ENCODE data around the gene ATP5PO.

GRCh38 chr21:33878824-33879223, 36.8 kb downstream of the ATP5PO start:
- no peak for TF ChIP-seq CTCF (optimal IDR thresholded peaks at IDR 0.05 in 1 of 3, IDR thresholded peaks at IDR 0.05 in 1 of 3, conservative IDR thresholded peaks at IDR 0.05 in 1 of 3; ENCODE audit: extremely low read depth in 1 of 3, insufficient read depth in 2 of 3, low read length in 3 of 3)
- no peak for TF ChIP-seq EZH2 (IDR thresholded peaks at IDR 0.05; ENCODE audit: low read length)
